Measurements from ENCODE around the gene LMX1B.

Gene LMX1B

DNA sequence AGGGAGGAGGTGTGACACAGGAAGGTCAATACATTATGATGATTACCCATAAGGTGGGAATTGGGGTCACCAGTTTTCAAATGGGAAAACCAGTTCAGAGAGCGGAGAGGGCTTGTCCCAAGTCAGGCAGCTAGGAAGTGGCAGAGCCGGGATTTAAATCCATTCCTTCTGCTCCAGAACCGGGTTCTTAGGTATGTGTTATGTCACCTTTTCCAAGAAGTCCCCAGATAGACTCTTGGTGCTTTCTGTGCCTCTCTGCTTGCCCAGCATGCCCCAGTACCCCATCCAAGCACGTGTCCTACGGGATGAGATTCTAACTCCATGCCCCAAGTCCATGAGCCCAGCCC, 69.9 kb downstream of the LMX1B start:
- TF ChIP-seq TAF1 (IDR thresholded peaks at IDR 0.05; ENCODE audit: borderline replicate concordance, insufficient read depth, low read length) (no peak), FOXP2 (optimal IDR thresholded peaks at IDR 0.05; ENCODE audit: borderline replicate concordance, extremely low read depth, extremely low read length, insufficient read depth) (no peak), POLR2AphosphoS5 (IDR thresholded peaks at IDR 0.05; ENCODE audit: low read depth, low read length) (no peak), SIN3A (IDR thresholded peaks at IDR 0.05; ENCODE audit: borderline replicate concordance, insufficient read depth, low read length) (no peak)
- TF ChIP-seq, protein P1, sequence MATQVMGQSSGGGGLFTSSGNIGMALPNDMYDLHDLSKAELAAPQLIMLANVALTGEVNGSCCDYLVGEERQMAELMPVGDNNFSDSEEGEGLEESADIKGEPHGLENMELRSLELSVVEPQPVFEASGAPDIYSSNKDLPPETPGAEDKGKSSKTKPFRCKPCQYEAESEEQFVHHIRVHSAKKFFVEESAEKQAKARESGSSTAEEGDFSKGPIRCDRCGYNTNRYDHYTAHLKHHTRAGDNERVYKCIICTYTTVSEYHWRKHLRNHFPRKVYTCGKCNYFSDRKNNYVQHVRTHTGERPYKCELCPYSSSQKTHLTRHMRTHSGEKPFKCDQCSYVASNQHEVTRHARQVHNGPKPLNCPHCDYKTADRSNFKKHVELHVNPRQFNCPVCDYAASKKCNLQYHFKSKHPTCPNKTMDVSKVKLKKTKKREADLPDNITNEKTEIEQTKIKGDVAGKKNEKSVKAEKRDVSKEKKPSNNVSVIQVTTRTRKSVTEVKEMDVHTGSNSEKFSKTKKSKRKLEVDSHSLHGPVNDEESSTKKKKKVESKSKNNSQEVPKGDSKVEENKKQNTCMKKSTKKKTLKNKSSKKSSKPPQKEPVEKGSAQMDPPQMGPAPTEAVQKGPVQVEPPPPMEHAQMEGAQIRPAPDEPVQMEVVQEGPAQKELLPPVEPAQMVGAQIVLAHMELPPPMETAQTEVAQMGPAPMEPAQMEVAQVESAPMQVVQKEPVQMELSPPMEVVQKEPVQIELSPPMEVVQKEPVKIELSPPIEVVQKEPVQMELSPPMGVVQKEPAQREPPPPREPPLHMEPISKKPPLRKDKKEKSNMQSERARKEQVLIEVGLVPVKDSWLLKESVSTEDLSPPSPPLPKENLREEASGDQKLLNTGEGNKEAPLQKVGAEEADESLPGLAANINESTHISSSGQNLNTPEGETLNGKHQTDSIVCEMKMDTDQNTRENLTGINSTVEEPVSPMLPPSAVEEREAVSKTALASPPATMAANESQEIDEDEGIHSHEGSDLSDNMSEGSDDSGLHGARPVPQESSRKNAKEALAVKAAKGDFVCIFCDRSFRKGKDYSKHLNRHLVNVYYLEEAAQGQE (IDR thresholded peaks at IDR 0.05; ENCODE audit: insufficient read depth in 1 of 2, low read depth in 2 of 2, low read length in 2 of 2): no peak

DNA sequence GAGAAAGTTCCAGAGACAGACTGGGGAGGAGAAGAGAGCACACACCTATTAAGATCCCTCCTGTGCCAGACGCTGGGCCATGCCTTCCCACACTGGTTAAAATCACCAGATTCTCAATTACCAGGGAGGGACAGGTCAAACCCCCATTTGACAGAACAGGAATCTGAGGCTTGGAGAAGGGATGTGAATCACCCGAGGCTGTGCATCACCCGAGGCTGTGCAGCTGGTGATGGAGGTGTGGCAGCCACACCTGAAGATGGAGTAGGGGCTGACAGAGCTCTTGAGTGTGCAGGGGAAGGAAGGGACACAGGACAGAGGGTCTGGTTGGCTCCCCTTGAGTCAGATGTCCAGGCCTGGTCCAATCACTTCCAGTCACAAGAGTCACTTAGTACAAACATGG, 70.6 kb downstream of the LMX1B start:
- TF ChIP-seq TAF1 (IDR thresholded peaks at IDR 0.05; ENCODE audit: borderline replicate concordance, insufficient read depth, low read length) (no peak), FOXP2 (optimal IDR thresholded peaks at IDR 0.05; ENCODE audit: borderline replicate concordance, extremely low read depth, extremely low read length, insufficient read depth) (no peak), POLR2AphosphoS5 (IDR thresholded peaks at IDR 0.05; ENCODE audit: low read depth, low read length) (no peak), SIN3A (IDR thresholded peaks at IDR 0.05; ENCODE audit: borderline replicate concordance, insufficient read depth, low read length) (no peak)
- TF ChIP-seq, protein P1 (IDR thresholded peaks at IDR 0.05; ENCODE audit: insufficient read depth in 1 of 2, low read depth in 2 of 2, low read length in 2 of 2): no peak

DNA sequence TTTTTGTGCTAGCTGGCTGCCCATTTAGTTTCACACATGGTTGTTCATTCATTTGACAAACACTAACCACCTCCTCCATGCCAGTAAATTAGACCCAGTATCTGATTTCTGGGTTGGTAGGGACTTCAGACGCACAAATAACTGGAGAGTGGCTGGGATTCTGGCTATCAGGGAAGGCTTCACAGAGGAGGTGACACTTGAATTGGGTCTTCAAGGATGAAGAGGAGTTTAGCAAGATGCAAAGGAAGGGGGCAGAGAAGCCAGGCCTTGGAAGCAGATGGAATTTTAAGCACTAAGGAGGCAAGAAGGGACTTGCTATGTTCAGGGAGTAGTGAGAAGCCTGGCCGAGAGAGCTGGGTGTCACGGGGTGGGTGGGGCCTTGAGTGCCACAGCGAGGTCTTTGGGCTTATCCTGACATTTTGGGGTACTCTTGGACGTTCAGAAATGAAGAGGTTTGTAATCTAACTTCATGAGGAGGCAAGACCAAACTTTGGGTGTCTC, 71.3 kb downstream of the LMX1B start:
- TF ChIP-seq, protein P1 (IDR thresholded peaks at IDR 0.05; ENCODE audit: insufficient read depth in 1 of 2, low read depth in 2 of 2, low read length in 2 of 2): no peak
- TF ChIP-seq TAF1 (IDR thresholded peaks at IDR 0.05; ENCODE audit: borderline replicate concordance, insufficient read depth, low read length): no peak
- no peak for TF ChIP-seq FOXP2 (optimal IDR thresholded peaks at IDR 0.05; ENCODE audit: borderline replicate concordance, extremely low read depth, extremely low read length, insufficient read depth)

DNA sequence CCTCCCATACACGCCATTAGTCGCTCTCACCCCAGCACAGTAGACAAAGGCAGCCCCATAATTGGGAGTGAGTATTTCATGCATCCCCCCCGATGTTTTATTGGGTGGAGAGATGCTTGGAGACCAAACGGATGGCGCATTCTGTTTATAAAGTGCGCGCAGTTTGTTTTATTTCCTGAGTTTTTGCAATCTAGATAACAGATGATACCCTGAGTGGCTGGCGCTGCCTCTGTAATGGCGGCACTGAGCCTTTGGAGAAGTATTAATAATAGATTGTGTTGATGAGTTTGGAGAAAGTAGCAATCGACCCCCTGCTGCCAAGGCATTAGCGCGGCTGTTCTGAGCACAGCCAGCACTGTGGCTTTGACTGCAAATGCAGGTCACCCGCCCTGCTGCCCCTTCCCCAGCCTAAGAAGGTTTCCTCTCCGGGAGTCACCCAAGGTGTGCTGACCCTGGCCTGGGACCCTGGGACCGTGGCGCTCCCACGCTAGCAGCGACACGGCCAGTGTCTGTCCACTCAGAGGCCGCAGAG, 74.3 kb downstream of the LMX1B start:
- no peak for TF ChIP-seq SIN3A (IDR thresholded peaks at IDR 0.05; ENCODE audit: borderline replicate concordance, insufficient read depth, low read length)
- TF ChIP-seq FOXP2 (optimal IDR thresholded peaks at IDR 0.05; ENCODE audit: borderline replicate concordance, extremely low read depth, extremely low read length, insufficient read depth): no peak
- TF ChIP-seq, protein P1 (IDR thresholded peaks at IDR 0.05; ENCODE audit: insufficient read depth in 1 of 2, low read depth in 2 of 2, low read length in 2 of 2): no peak
- no peak for TF ChIP-seq TAF1 (IDR thresholded peaks at IDR 0.05; ENCODE audit: borderline replicate concordance, insufficient read depth, low read length)
- TF ChIP-seq POLR2AphosphoS5 (IDR thresholded peaks at IDR 0.05; ENCODE audit: low read depth, low read length): no peak

DNA sequence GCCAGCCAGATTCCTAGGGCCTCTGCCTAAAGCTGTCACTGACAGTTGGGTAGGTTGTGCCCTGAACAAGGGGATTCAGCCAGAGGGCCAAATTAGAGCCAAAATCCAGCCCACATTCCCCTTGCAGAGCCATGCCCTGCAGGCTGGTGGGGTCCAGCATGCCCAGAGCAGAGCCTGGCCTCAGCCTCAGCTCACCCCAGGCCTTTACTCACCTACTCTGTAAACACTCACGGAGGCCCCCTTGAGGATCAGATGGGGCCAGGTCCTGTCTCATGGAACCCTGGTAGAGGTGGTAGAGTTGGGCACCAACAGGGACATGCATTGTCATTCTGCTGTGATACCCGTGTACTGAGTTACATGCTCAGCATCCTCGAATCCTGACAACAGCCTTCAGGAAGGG, 74.9 kb downstream of the LMX1B start:
- TF ChIP-seq, protein P1 (IDR thresholded peaks at IDR 0.05; ENCODE audit: insufficient read depth in 1 of 2, low read depth in 2 of 2, low read length in 2 of 2): no peak
- TF ChIP-seq FOXP2 (optimal IDR thresholded peaks at IDR 0.05; ENCODE audit: borderline replicate concordance, extremely low read depth, extremely low read length, insufficient read depth) (no peak), SIN3A (IDR thresholded peaks at IDR 0.05; ENCODE audit: borderline replicate concordance, insufficient read depth, low read length) (no peak), POLR2AphosphoS5 (IDR thresholded peaks at IDR 0.05; ENCODE audit: low read depth, low read length) (no peak), TAF1 (IDR thresholded peaks at IDR 0.05; ENCODE audit: borderline replicate concordance, insufficient read depth, low read length) (no peak)

Measured in PFSK-1 (cell line).